MG63 (cell line): ENCODE measurements around the gene MCTP1. TPM values are rescaled to one million over a fixed set of nuclear protein-coding genes. Genes with fewer than 3 reads are reported as not detected.
"Not testable (repeated sequence)": the region's sequence is repeated elsewhere in the genome, so short reads cannot be mapped to it uniquely, and the experiment has no call there.

ENCODE experiments used
- DNase-seq: peaks from one replicate; pipeline ENCODE4 v3.0.0-alpha.2; 2020
- H3K27me3 ChIP-seq: fragments of 250-450 bp; sonication (Bioruptor Pico); 2 replicates; pipeline ENCODE4 v1.5.1; 2020; ENCODE audit warnings: mild to moderate bottlenecking, moderate library complexity
- H3K36me3 ChIP-seq: fragments of 250-450 bp; sonication (Bioruptor Pico); 2 replicates; pipeline ENCODE4 v1.5.1; 2020; ENCODE audit warnings: mild to moderate bottlenecking, moderate library complexity
- H3K4me3 ChIP-seq: fragments of 250-450 bp; sonication (Bioruptor Pico); 2 replicates; pipeline ENCODE4 v1.5.1; 2020; ENCODE audit warnings: mild to moderate bottlenecking, moderate library complexity
- H3K9me3 ChIP-seq: fragments of 250-450 bp; sonication (Bioruptor Pico); 2 replicates; pipeline ENCODE4 v1.5.1; 2020; ENCODE audit warnings: mild to moderate bottlenecking, moderate library complexity
- total RNA-seq: library from RNA; depleted of rRNA; stranded (reverse); fragments of >200 nt; shearing (Covaris generic); gene quantifications from 2 replicates; pipeline ENCODE4 v1.2.3, GENCODE V29; 2014; ENCODE audit warnings: low replicate concordance

MCTP1 gene
- total RNA-seq, 1 experiment from 2014 or later = 3.1 TPM

GRCh38 chr5:95163079-95163478 is 121.8 kb downstream of the MCTP1 start:
- H3K9me3 ChIP-seq = no peaks in the 10 kb centered on the region
- no peak for DNase-seq
- H3K27me3 ChIP-seq = 0 out of 2 replicates have a peak, but pooled peaks cover 2% of the 10 kb centered on the region
- no peak overlapping the region for H3K4me3 ChIP-seq
- no peaks in the 10 kb centered on the region for H3K36me3 ChIP-seq

- DNase-seq = no peak
- Histone ChIP-seq H3K27me3 (0 out of 2 replicates have a peak, but pooled peaks cover 2% of the 10 kb centered on the region), H3K9me3 (no peaks in the 10 kb centered on the region), H3K4me3 (no peak overlapping the region), H3K36me3 (no peaks in the 10 kb centered on the region)
Measured at GRCh38 chr5:95162231-95162992, 122.5 kb downstream of the MCTP1 start.

GRCh38 chr5:95159603-95160002 is 125.3 kb downstream of the MCTP1 start:
- H3K9me3 ChIP-seq = no peaks in the 10 kb centered on the region
- no peak for DNase-seq
- H3K27me3 ChIP-seq = 0 out of 2 replicates have a peak, but pooled peaks cover 2% of the 10 kb centered on the region
- H3K36me3 ChIP-seq = no peaks in the 10 kb centered on the region
- H3K4me3 ChIP-seq = no peak overlapping the region

- Histone ChIP-seq H3K4me3 (no peak overlapping the region), H3K27me3 (0 out of 2 replicates have a peak, but pooled peaks cover 2% of the 10 kb centered on the region), H3K9me3 (no peaks in the 10 kb centered on the region), H3K36me3 (no peaks in the 10 kb centered on the region)
- no peak for DNase-seq
Measured at GRCh38 chr5:95155888-95156287, 129.0 kb downstream of the MCTP1 start.

GRCh38 chr5:95153511-95153910 is 131.4 kb downstream of the MCTP1 start:
- no peaks in the 10 kb centered on the region for H3K36me3 ChIP-seq
- H3K9me3 ChIP-seq = no peaks in the 10 kb centered on the region
- no peak for DNase-seq
- no peak overlapping the region for H3K4me3 ChIP-seq
- H3K27me3 ChIP-seq = 0 out of 2 replicates have a peak, but pooled peaks cover 2% of the 10 kb centered on the region

GRCh38 chr5:95152535-95152934 is 132.4 kb downstream of the MCTP1 start:
- no peak overlapping the region for H3K4me3 ChIP-seq
- 0 out of 2 replicates have a peak, but pooled peaks cover 2% of the 10 kb centered on the region for H3K27me3 ChIP-seq
- peaks cover 4% of the 10 kb centered on the region; the same call in 1 of the 2 replicates for H3K9me3 ChIP-seq
- no peaks in the 10 kb centered on the region for H3K36me3 ChIP-seq
- no peak for DNase-seq

GRCh38 chr5:95152131-95152530 is 132.8 kb downstream of the MCTP1 start:
- Histone ChIP-seq H3K4me3 (no peak overlapping the region), H3K27me3 (0 out of 2 replicates have a peak, but pooled peaks cover 2% of the 10 kb centered on the region), H3K9me3 (peaks cover 4% of the 10 kb centered on the region; the same call in 1 of the 2 replicates), H3K36me3 (no peaks in the 10 kb centered on the region)
- no peak for DNase-seq

GRCh38 chr5:95151694-95152093 is 133.2 kb downstream of the MCTP1 start:
- Histone ChIP-seq H3K36me3 (no peaks in the 10 kb centered on the region), H3K27me3 (peaks cover 3% of the 10 kb centered on the region; the same call in 1 of the 2 replicates), H3K4me3 (no peak overlapping the region), H3K9me3 (peaks cover 4% of the 10 kb centered on the region; the same call in 1 of the 2 replicates)
- no peak for DNase-seq

GRCh38 chr5:95149387-95149786 is 135.5 kb downstream of the MCTP1 start:
- H3K36me3 ChIP-seq = no peaks in the 10 kb centered on the region
- peaks cover 12% of the 10 kb centered on the region; the same call in 1 of the 2 replicates for H3K9me3 ChIP-seq
- DNase-seq = no peak
- no peak overlapping the region for H3K4me3 ChIP-seq
- peaks cover 7% of the 10 kb centered on the region for H3K27me3 ChIP-seq

GRCh38 chr5:95148453-95148852 is 136.4 kb downstream of the MCTP1 start:
- no peak for DNase-seq

GRCh38 chr5:95143858-95144257 is 141.0 kb downstream of the MCTP1 start:
- H3K9me3 ChIP-seq = peaks cover 12% of the 10 kb centered on the region; the same call in 1 of the 2 replicates
- H3K27me3 ChIP-seq = peaks cover 24% of the 10 kb centered on the region
- not testable (repeated sequence) for H3K4me3 ChIP-seq, H3K36me3 ChIP-seq, DNase-seq

More at GRCh38 chr5:95148453-95148852, 136.4 kb downstream of the MCTP1 start:
- peaks cover 12% of the 10 kb centered on the region for H3K27me3 ChIP-seq
- H3K4me3 ChIP-seq = no peak overlapping the region
- peaks cover 12% of the 10 kb centered on the region; the same call in 1 of the 2 replicates for H3K9me3 ChIP-seq
- H3K36me3 ChIP-seq = no peaks in the 10 kb centered on the region

GRCh38 chr5:95142145-95142544 is 142.7 kb downstream of the MCTP1 start:
- peaks cover 37% of the 10 kb centered on the region for H3K27me3 ChIP-seq
- H3K9me3 ChIP-seq = peaks cover 8% of the 10 kb centered on the region; the same call in 1 of the 2 replicates
- DNase-seq = no peak
- no peak overlapping the region for H3K4me3 ChIP-seq
- no peaks in the 10 kb centered on the region for H3K36me3 ChIP-seq

GRCh38 chr5:95141141-95141540 is 143.8 kb downstream of the MCTP1 start:
- no peaks in the 10 kb centered on the region for H3K36me3 ChIP-seq
- 0 out of 2 replicates have a peak, but pooled peaks cover 4% of the 10 kb centered on the region for H3K9me3 ChIP-seq
- H3K4me3 ChIP-seq = no peak overlapping the region
- no peak for DNase-seq
- peaks cover 39% of the 10 kb centered on the region for H3K27me3 ChIP-seq

GRCh38 chr5:95134326-95134725 is 150.6 kb downstream of the MCTP1 start:
- no peak for DNase-seq
- no peak overlapping the region for H3K4me3 ChIP-seq
- no peaks in the 10 kb centered on the region for H3K36me3 ChIP-seq
- peaks cover 26% of the 10 kb centered on the region for H3K27me3 ChIP-seq
- H3K9me3 ChIP-seq = no peaks in the 10 kb centered on the region; the same call in 1 of the 2 replicates

GRCh38 chr5:95132096-95132495 is 152.8 kb downstream of the MCTP1 start:
- Histone ChIP-seq H3K4me3 (no peak overlapping the region), H3K36me3 (no peaks in the 10 kb centered on the region), H3K9me3 (no peaks in the 10 kb centered on the region; the same call in 1 of the 2 replicates), H3K27me3 (peaks cover 9% of the 10 kb centered on the region)
- DNase-seq = no peak

- H3K4me3 ChIP-seq = no peak overlapping the region
- peaks cover 11% of the 10 kb centered on the region for H3K27me3 ChIP-seq
- no peaks in the 10 kb centered on the region for H3K36me3 ChIP-seq
- no peaks in the 10 kb centered on the region; the same call in 1 of the 2 replicates for H3K9me3 ChIP-seq
- DNase-seq = no peak
Measured at GRCh38 chr5:95130941-95131340, 154.0 kb downstream of the MCTP1 start.

GRCh38 chr5:95124731-95125130 is 160.2 kb downstream of the MCTP1 start:
- H3K36me3 ChIP-seq = no peaks in the 10 kb centered on the region
- H3K9me3 ChIP-seq = no peaks in the 10 kb centered on the region
- peaks cover 8% of the 10 kb centered on the region; the same call in 1 of the 2 replicates for H3K27me3 ChIP-seq
- no peak overlapping the region for H3K4me3 ChIP-seq
- DNase-seq = no peak
